ENCODE measurements around the gene MFSD2A. TPM values are rescaled to one million over a fixed set of nuclear protein-coding genes. Genes with fewer than 3 reads are reported as not detected.

The MFSD2A gene
- polyA plus RNA-seq, 3 donors, result 6.8 to 17.9 (median 7.9) TPM

DNA sequence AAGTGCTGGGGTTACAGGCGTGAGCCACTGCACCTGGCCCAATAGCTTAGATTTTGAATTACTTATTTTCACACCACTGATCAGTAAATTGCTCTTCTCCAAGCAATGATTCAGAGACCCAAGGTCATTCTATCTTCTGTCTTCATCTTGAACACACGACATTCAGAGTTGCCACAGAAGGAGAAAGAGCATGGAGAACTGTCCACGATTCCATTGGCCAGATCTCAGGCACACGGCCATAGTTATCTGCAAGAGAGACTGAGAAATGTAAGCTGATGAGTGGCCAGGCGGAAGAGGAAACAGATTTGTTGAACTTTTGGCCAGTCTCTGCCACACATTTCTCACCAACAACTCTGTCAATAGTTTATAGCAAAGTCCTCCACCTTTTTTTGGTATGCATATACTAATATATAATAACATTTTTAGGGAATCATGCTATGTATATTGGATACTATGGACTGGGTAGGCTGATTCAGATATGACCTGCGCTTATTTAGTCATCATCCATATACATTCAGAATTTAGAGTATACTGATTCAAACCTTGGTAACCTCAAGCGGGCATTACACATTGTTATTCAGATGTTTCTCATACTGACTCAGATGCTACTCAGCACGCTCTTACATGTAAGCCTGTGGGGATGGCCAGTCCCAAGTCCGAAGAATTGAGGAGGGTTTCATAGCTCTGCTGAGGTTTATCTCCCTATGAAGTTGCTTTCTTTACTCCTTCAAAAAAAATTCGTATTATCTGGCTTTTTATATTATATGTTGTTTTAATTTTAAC lies 60.1 kb downstream of the MFSD2A start:
- Mint-ChIP-seq H3K36me3 (no peaks in the 10 kb centered on the region), H3K27me3 (ENCODE audit: low read depth in 3 of 3) (peaks cover 3 to 7% (median 4%) of the 10 kb centered on the region in 3 donors), H3K4me1 (peaks cover 13% of the 10 kb centered on the region), H3K9me3 (peaks cover 0 to 9% (median 0%) of the 10 kb centered on the region in 7 donors), H3K27ac (peak overlapping the region in 2 of 7 donors; percentile 7 to 36), H3K4me3 (no peak overlapping the region)
- Histone ChIP-seq H3K27me3 (ENCODE audit: control insufficient read depth in 2 of 2, insufficient read depth in 2 of 2, low read length in 2 of 2) (no peaks in the 10 kb centered on the region), H3K4me1 (ENCODE audit: control insufficient read depth in 1 of 2, insufficient read depth in 2 of 2, low read length in 2 of 2) (peaks cover 9 to 14% of the 10 kb centered on the region in 2 donors), H3K9ac (ENCODE audit: insufficient read depth, low read length, poor library complexity, severe bottlenecking) (no peak overlapping the region), H4K20me1 (ENCODE audit: insufficient read depth, low read length) (no peaks in the 10 kb centered on the region), H3K4me3 (replicated peaks in 1 of 3; ENCODE audit: low read depth in 2 of 3, low read length in 3 of 3) (no peak overlapping the region), H3K9me3 (replicated peaks in 1 of 2; ENCODE audit: control insufficient read depth in 1 of 2, insufficient read depth in 1 of 2, low read length in 2 of 2) (no peaks in the 10 kb centered on the region), H3K79me2 (ENCODE audit: insufficient read depth, low read length) (no peaks in the 10 kb centered on the region), H3K4me2 (replicated peaks; ENCODE audit: extremely low read depth, low read length, poor library complexity, severe bottlenecking) (no peak overlapping the region), H3K27ac (ENCODE audit: low read depth in 1 of 2, low read length in 2 of 2) (peak overlapping the region in 1 of 2 donors; percentile 1), H2AFZ (ENCODE audit: insufficient read depth, low read depth, low read length, poor library complexity, severe bottlenecking) (no peak overlapping the region), H3K36me3 (replicated peaks in 1 of 2; ENCODE audit: control insufficient read depth in 1 of 2, insufficient read depth in 2 of 2, low read length in 2 of 2) (no peaks in the 10 kb centered on the region)
- no peak for TF ChIP-seq CTCF (IDR thresholded peaks at IDR 0.05)
- peak in 1 of 3 donors; percentile 12 for DNase-seq
- intact Hi-C loops (cut with micrococcal nuclease), result no loop called here
- WGBS (ENCODE audit: insufficient coverage), result 100% methylated on average over 3 of the region's 10 CpGs

GRCh38 chr1:40017951-40018575 lies 63.1 kb downstream of the MFSD2A start:
- peaks cover 3 to 7% (median 4%) of the 10 kb centered on the region in 3 donors for H3K27me3 Mint-ChIP-seq (ENCODE audit: low read depth in 3 of 3)
- H3K4me2 ChIP-seq (replicated peaks; ENCODE audit: extremely low read depth, low read length, poor library complexity, severe bottlenecking), result no peak overlapping the region
- H3K36me3 ChIP-seq (replicated peaks in 1 of 2; ENCODE audit: control insufficient read depth in 1 of 2, insufficient read depth in 2 of 2, low read length in 2 of 2), result no peaks in the 10 kb centered on the region
- no peak overlapping the region for H2AFZ ChIP-seq (ENCODE audit: insufficient read depth, low read depth, low read length, poor library complexity, severe bottlenecking)
- no peaks in the 10 kb centered on the region for H3K9me3 ChIP-seq (replicated peaks in 1 of 2; ENCODE audit: control insufficient read depth in 1 of 2, insufficient read depth in 1 of 2, low read length in 2 of 2)
- H3K36me3 Mint-ChIP-seq, result no peaks in the 10 kb centered on the region
- no peak overlapping the region for H3K4me3 Mint-ChIP-seq
- H3K79me2 ChIP-seq (ENCODE audit: insufficient read depth, low read length), result no peaks in the 10 kb centered on the region
- H3K27ac ChIP-seq (ENCODE audit: low read depth in 1 of 2, low read length in 2 of 2), result no peak overlapping the region
- no CpG with 5 or more reads among the region's 5 CpGs for WGBS (ENCODE audit: insufficient coverage)
- H3K27ac Mint-ChIP-seq, result no peak overlapping the region
- peaks cover 0 to 7% (median 4%) of the 10 kb centered on the region in 7 donors for H3K9me3 Mint-ChIP-seq
- H3K4me1 ChIP-seq (ENCODE audit: control insufficient read depth in 1 of 2, insufficient read depth in 2 of 2, low read length in 2 of 2), result peaks cover 9 to 14% of the 10 kb centered on the region in 2 donors
- peaks cover 13% of the 10 kb centered on the region for H3K4me1 Mint-ChIP-seq
- intact Hi-C loops (cut with micrococcal nuclease), result no loop called here
- no peaks in the 10 kb centered on the region for H3K27me3 ChIP-seq (ENCODE audit: control insufficient read depth in 2 of 2, insufficient read depth in 2 of 2, low read length in 2 of 2)
- no peaks in the 10 kb centered on the region for H4K20me1 ChIP-seq (ENCODE audit: insufficient read depth, low read length)
- H3K4me3 ChIP-seq (replicated peaks in 1 of 3; ENCODE audit: low read depth in 2 of 3, low read length in 3 of 3), result no peak overlapping the region
- no peak for TF ChIP-seq CTCF (IDR thresholded peaks at IDR 0.05)
- DNase-seq, result no peak
- H3K9ac ChIP-seq (ENCODE audit: insufficient read depth, low read length, poor library complexity, severe bottlenecking), result no peak overlapping the region

Small RNAs within 50 kb of the gene (small RNA-seq; reads per million reads assigned to genes)
- gene RF00019 (ENCODE audit: insufficient read length, low read depth), result not detected

Other genes starting within 250 kb of the MFSD2A start
- 10 to 100 TPM; 48.8 to 55.9 (median 48.9) TPM for gene PPIE, start 216.3 kb upstream of the MFSD2A start, polyA plus RNA-seq
- gene OXCT2, start 183.8 kb upstream of the MFSD2A start, polyA plus RNA-seq, result 1 to 10 TPM in 1 of 3 donors, under 1 TPM in 2; 0.16 to 1.4 (median 0.38) TPM
- gene BMP8B, start 166.3 kb upstream of the MFSD2A start, polyA plus RNA-seq, result 1 to 10 TPM in 1 of 3 donors, under 1 TPM in 2; 0.14 to 1.3 (median 0.24) TPM
- gene TRIT1, start 71.6 kb upstream of the MFSD2A start, polyA plus RNA-seq, result 10 to 100 TPM; 14.5 to 15.8 (median 15.0) TPM
- 10 to 100 TPM; 24.8 to 84.0 (median 74.7) TPM for gene MYCL, start 53.2 kb upstream of the MFSD2A start, polyA plus RNA-seq
- gene CAP1, start 85.6 kb downstream of the MFSD2A start, polyA plus RNA-seq, result 100 to 1,000 TPM; 400 to 941 (median 876) TPM
- gene PPT1, start 142.1 kb downstream of the MFSD2A start, polyA plus RNA-seq, result 1,000 to 10,000 TPM in 1 of 3 donors, 100 to 1,000 TPM in 2; 166 to 1,143 (median 658) TPM
- gene RLF, start 206.2 kb downstream of the MFSD2A start, polyA plus RNA-seq, result 1 to 10 TPM; 3.0 to 9.2 (median 6.2) TPM